ENCODE data around the gene NKX2-8. TPM values are rescaled to one million over a fixed set of nuclear protein-coding genes. Genes with fewer than 3 reads are reported as not detected.
A peak's percentile ranks its signal among the peaks of the same experiment; 100 is the strongest.

The NKX2-8 gene
- total RNA-seq, 1 experiment from 2014 or later = not detected

- Histone ChIP-seq H3K4me3 (ENCODE audit: low read length) (no peak overlapping the region), H3K4me1 (ENCODE audit: insufficient read depth, low read length) (peaks cover 5% of the 10 kb centered on the region), H3K9me2 (replicated peaks; ENCODE audit: low read length) (no peaks in the 10 kb centered on the region), H3K27me3 (ENCODE audit: low read length) (peaks cover 21% of the 10 kb centered on the region), H2AFZ (ENCODE audit: low read length) (no peak overlapping the region), H3K79me2 (ENCODE audit: low read length) (no peaks in the 10 kb centered on the region), H3K36me3 (ENCODE audit: low read depth, low read length) (no peaks in the 10 kb centered on the region), H3K27ac (ENCODE audit: low read length) (no peak overlapping the region), H4K20me1 (ENCODE audit: low read length) (no peaks in the 10 kb centered on the region), H3K9me3 (ENCODE audit: low read length) (no peaks in the 10 kb centered on the region), H3K4me2 (ENCODE audit: low read length) (no peak overlapping the region), H3K9ac (ENCODE audit: low read length) (no peak overlapping the region), H3F3A (ENCODE audit: low read length, unreplicated experiment) (no peaks in the 10 kb centered on the region)
- intact Hi-C loops (cut with micrococcal nuclease) = no loop called here
- ChIA-PET POLR2A (ENCODE audit: unreplicated experiment) (no interaction called here), CTCF (no interaction called here)
- TF ChIP-seq CTCF (conservative IDR thresholded peaks at IDR 0.05; ENCODE audit: low read depth, low read length) (no peak), EZH2 (IDR thresholded peaks at IDR 0.05; ENCODE audit: low read length, unreplicated experiment) (no peak), EZH2phosphoT487 (IDR thresholded peaks at IDR 0.05; ENCODE audit: borderline replicate concordance, low read length) (no peak)
- ATAC-seq (no peak), DNase-seq (no peak)
- BruUV-seq (replicated peaks) = no TSS peak
Measured at GRCh38 chr14:36579573-36580140, 2.8 kb downstream of the NKX2-8 start.

GRCh38 chr14:36579001-36579555 lies 3.3 kb downstream of the NKX2-8 start:
- BruUV-seq (replicated peaks) = no TSS peak
- Histone ChIP-seq H2AFZ (ENCODE audit: low read length) (no peak overlapping the region), H3K27me3 (ENCODE audit: low read length) (peaks cover 27% of the 10 kb centered on the region), H3F3A (ENCODE audit: low read length, unreplicated experiment) (no peaks in the 10 kb centered on the region), H3K9me3 (ENCODE audit: low read length) (no peaks in the 10 kb centered on the region), H3K9ac (ENCODE audit: low read length) (no peak overlapping the region), H3K4me1 (ENCODE audit: insufficient read depth, low read length) (peaks cover 5% of the 10 kb centered on the region), H3K27ac (ENCODE audit: low read length) (no peak overlapping the region), H3K4me2 (ENCODE audit: low read length) (no peak overlapping the region), H3K79me2 (ENCODE audit: low read length) (no peaks in the 10 kb centered on the region), H3K9me2 (replicated peaks; ENCODE audit: low read length) (no peaks in the 10 kb centered on the region), H3K36me3 (ENCODE audit: low read depth, low read length) (no peaks in the 10 kb centered on the region), H4K20me1 (ENCODE audit: low read length) (no peaks in the 10 kb centered on the region), H3K4me3 (ENCODE audit: low read length) (no peak overlapping the region)
- ATAC-seq (no peak), DNase-seq (no peak)
- POLR2A ChIA-PET (ENCODE audit: unreplicated experiment) = no interaction called here
- CTCF ChIA-PET = no interaction called here
- intact Hi-C loops (cut with micrococcal nuclease) = no loop called here
- no peak for TF ChIP-seq EZH2phosphoT487 (IDR thresholded peaks at IDR 0.05; ENCODE audit: borderline replicate concordance, low read length)
- TF ChIP-seq EZH2 (IDR thresholded peaks at IDR 0.05; ENCODE audit: low read length, unreplicated experiment) = no peak
- no peak for TF ChIP-seq CTCF (conservative IDR thresholded peaks at IDR 0.05; ENCODE audit: low read depth, low read length)

DNA sequence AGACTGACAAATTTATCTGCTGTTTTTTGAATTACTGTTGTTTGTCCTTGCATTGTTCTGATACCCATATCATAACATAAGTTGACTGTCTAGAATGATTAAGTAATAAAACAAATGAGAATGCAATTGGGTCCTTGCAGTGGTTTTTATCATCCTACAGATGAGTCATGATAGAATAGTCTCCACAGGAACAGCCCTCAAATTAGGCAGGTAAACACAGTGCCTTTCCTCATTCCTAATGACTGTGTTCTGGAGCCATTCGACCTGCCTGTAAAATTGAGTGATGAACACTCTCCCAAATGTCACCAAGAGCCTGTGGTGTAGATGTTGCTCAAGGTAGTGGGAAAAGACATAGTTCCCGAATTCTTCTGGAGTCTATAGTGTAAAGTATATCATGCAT lies 12.3 kb downstream of the NKX2-8 start:
- ATAC-seq (peak; percentile 93), DNase-seq (peak; percentile 79)
- Histone ChIP-seq H3F3A (ENCODE audit: low read length, unreplicated experiment) (no peaks in the 10 kb centered on the region), H3K9me2 (replicated peaks; ENCODE audit: low read length) (no peaks in the 10 kb centered on the region), H3K27ac (ENCODE audit: low read length) (no peak overlapping the region), H3K4me3 (ENCODE audit: low read length) (no peak overlapping the region), H3K4me2 (ENCODE audit: low read length) (no peak overlapping the region), H3K36me3 (ENCODE audit: low read depth, low read length) (no peaks in the 10 kb centered on the region), H3K27me3 (ENCODE audit: low read length) (peaks cover 19% of the 10 kb centered on the region), H4K20me1 (ENCODE audit: low read length) (no peaks in the 10 kb centered on the region), H3K4me1 (ENCODE audit: insufficient read depth, low read length) (0 out of 2 replicates have a peak, but pooled peaks cover 7% of the 10 kb centered on the region), H3K79me2 (ENCODE audit: low read length) (no peaks in the 10 kb centered on the region), H2AFZ (ENCODE audit: low read length) (no peak overlapping the region), H3K9ac (ENCODE audit: low read length) (no peak overlapping the region), H3K9me3 (ENCODE audit: low read length) (no peaks in the 10 kb centered on the region)
- intact Hi-C loops (cut with micrococcal nuclease) = no loop called here
- CTCF ChIA-PET = no interaction called here
- POLR2A ChIA-PET (ENCODE audit: unreplicated experiment) = no interaction called here
- no peak for TF ChIP-seq CTCF (conservative IDR thresholded peaks at IDR 0.05; ENCODE audit: low read depth, low read length)
- no peak for TF ChIP-seq EZH2 (IDR thresholded peaks at IDR 0.05; ENCODE audit: low read length, unreplicated experiment)
- no peak for TF ChIP-seq EZH2phosphoT487 (IDR thresholded peaks at IDR 0.05; ENCODE audit: borderline replicate concordance, low read length)
- no TSS peak for BruUV-seq (replicated peaks)

Measured in PC-3 (cell line).